GM08714 (cell line): ENCODE measurements around the gene GGN.
"Not testable (repeated sequence)": the region's sequence is repeated elsewhere in the genome, so short reads cannot be mapped to it uniquely, and the experiment has no call there.

Experiments used
- H3K4me3 ChIP-seq: fragments of 200-500 bp; sonication (Bioruptor generic); 2 replicates; pipeline ENCODE4 v1.5.1; 2014; ENCODE audit warnings: mild to moderate bottlenecking, low read length, inconsistent platforms
- ZNF274 ChIP-seq: IDR thresholded peaks from 2 replicates; pipeline ENCODE4 v1.6.1; 2012; ENCODE audit warnings: mild to moderate bottlenecking, low read depth, low read length

The GGN gene

DNA sequence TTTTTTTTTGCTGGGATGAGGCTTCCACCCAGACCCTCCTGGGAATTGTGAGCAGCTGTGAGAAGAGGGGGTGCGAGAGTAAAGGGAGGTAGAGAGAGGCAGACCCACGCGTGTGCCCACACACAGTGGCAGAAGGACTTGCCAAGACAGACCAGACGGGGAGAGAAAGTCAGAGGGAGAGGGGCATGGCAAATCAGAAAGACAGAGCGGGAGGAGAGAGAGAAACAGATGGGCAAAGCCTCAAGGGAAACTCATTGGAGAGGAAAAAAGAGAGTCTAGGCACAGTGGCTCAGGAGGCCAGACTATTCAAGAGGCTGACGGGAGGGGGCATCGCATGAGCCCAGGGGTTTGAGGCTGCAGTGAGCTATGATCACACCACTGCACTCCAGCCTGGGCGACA, 35.2 kb downstream of the GGN start:
- TF ChIP-seq ZNF274 = no peak
- no peak overlapping the region for H3K4me3 ChIP-seq

DNA sequence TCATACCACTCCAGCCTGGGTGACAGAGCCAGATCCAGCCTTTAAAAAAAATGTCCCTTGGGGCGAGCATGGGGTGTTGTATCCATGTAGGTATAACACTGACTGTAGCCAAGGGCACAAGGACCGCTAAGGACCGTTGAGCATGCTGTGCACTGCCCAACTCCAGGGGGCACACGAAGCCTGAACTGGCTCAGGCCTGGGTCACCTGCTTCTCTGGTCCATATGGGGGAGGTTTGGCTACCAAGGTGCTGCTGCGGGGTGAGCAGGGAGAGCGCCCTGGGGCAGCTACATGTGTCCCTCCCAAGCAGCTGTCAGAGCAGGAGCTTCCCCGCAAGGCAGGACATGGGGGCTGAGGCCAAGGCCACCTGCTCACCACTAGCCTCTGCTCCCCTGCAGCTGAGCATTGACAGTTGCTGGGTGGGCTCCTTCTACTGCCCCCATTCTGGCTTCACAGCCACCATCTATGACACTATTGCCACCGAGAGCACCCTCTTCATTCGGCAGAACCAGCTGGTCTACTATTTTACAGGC, 35.9 kb downstream of the GGN start:
- no peak for TF ChIP-seq ZNF274
- no peak overlapping the region for H3K4me3 ChIP-seq

DNA sequence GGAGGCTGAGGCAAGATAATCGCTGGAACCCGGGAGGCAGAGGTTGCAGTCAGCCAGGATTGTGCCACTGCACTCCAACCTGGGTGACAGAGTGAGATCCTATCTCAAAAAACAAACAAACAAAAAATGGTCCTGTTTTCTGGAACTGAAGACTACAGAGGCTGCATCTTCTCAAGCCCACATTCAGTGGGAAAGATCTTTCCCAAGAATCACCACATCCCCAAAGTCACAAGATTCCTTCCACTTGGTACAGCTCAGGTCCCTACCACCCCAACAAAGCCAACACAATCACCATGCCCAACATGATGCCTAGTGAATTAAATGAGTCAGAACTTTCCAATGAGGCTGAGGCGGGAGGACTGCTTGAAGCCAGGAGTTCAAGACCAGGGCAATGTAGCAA, 37.0 kb downstream of the GGN start:
- H3K4me3 ChIP-seq = no peak overlapping the region
- no peak for TF ChIP-seq ZNF274

DNA sequence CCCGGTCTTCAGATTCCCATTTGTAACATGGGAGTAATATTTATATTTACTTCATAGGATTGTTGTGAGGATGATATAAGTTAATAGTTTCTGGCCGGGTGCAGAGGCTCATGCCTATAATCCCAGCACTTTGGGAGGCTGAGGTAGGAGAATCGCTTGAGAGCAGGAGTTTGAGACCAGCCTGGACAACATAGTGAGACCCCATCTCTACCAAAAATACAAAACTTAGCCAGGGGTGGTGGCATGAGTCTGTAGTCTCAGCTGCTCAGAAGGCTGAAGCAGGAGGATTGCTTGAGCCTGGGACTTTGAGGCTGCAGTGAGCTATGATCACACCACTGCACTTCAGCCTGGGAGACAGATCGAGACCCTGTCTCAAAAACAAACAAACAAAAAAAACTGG, 41.0 kb downstream of the GGN start:
- no peak overlapping the region for H3K4me3 ChIP-seq
- TF ChIP-seq ZNF274 = no peak

DNA sequence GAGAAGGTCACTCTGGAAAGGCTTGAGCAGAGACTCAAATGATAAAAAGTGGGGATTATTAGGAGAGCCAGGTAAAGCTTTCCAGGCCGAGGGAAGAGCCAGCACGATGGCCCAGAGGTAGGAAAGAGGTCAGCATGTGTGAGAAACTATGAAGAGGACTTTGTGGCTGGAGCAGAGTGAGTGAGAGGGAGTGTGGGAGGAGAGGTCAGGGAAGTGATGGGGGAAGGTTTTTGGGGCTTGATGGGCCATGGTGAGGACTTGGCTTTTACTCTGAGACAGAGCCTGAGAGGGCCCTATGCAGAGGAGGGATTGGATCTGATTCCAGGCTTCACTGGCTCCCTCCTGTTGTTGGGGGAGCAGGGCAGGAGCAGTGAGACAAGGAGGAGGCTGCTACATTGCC, 46.9 kb downstream of the GGN start:
- H3K4me3 ChIP-seq = no peak overlapping the region
- no peak for TF ChIP-seq ZNF274

DNA sequence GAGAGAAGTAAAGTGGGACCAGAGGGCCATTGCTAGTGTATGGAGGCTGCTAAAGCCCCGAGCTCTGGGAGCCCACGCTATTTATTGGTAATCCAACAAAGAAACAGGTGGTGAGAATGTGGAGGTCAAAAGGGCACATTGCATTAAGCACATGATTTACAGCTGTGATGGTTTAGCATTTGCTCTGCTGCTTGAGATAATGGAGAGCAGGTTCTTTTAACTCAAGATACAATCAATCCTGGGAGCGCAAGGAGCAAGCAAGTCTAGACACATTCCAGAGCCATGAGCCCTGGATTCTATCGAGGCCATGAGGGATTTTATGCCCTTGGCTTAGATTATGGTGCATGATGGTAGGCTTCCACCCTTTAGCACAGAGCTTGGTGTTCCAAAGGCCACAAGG, 48.8 kb downstream of the GGN start:
- H3K4me3 ChIP-seq = not testable (repeated sequence)

DNA sequence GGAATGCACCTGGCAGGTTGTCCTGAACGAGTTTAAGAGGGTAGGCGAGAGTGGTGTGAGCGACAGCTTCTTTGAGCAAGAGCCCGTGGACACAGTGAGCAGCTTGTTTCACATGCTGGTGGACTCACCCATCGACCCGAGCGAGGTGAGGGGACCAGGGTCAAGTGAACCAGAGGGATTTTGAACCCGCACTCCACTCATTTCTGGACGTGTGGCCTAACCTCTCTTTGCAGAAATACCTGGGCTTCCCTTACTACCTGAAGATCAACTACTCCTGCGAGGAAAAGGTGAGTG, 50.5 kb downstream of the GGN start:
- peak overlapping the region; percentile 21; the same call in 1 of the 2 replicates for H3K4me3 ChIP-seq
- TF ChIP-seq ZNF274 = no peak

DNA sequence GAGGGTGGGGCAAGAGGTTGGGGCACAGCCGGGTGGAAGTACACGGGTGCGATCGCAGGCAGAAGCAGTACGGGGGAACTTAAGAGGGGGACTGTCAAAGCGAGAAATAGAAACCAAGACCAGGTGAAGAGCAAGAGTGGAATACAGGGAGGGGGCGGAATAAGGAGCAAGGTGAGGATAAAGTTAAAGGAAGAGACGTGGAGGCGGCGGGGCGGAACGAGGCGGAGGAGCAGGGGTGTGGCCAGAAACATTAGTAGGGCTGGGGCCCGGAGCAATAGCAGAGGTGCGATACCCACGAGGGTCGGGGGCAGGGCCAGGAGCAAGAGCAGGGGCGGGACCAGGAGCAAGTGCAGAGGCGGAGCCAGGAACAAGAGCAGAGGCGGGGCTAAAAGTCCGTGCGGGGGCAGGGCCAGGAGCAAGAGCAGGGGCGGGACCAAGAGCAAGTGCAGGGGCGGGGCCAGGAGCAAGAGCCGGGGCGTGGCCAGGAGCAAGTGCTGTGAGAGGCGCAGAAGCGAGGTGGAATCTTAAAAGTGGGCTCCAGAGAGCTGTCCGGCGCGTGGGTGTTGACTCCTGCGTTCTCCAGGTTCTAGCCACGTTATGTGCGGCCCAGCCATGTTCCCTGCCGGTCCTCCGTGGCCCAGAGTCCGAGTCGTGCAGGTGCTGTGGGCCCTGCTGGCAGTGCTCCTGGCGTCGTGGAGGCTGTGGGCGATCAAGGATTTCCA, 51.0 kb downstream of the GGN start:
- peak overlapping the region; percentile 87 for H3K4me3 ChIP-seq
- no peak for TF ChIP-seq ZNF274

DNA sequence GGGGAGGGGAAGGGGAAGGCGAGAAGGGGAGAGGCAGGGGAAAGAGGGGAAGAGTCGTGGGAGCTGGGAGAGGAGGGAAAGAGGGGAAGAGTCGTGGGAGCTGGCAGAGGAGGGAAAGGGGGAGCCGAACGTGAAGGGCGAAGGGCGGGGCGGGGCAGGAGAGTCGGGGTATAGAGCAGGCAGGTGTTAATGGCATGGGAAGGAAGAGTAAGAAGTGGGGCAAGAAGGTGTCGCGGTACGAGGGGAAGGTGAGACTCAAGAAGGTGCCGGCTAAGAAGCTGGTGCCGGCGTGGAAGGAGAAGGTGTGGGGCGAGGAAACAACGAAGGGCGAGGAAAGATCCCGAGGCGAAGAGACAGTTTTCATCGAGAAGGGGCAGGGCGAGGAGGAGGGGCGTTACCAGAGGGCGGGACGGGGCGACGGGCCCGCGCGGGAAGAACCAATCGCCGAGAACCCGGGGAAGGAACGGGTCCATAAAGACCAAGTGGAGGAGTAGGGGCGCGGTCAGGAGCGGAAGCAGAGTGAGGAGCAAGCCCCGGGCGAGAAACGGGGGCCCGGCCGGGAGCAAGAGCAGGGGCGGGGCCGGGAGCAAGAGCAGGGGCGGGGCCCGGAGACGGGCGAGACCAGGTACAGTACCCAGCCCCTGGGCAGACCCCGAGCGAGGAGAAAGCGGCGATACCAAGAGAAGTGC, 51.7 kb downstream of the GGN start:
- no peak for TF ChIP-seq ZNF274
- peak overlapping the region; percentile 87 for H3K4me3 ChIP-seq
